A673 (cell line): ENCODE data around the gene OSM.

Experiments used
- EZH2 ChIP-seq: fragments of 200-600 bp; sonication (generic); IDR thresholded peaks from 2 replicates; pipeline ENCODE4 v1.6.1; 2017; ENCODE audit warnings: borderline replicate concordance, low read depth, mild to moderate bottlenecking, mixed read lengths, antibody characterized with exemption, low read length; ENCODE audit not compliant: poor library complexity, severe bottlenecking
- TF ChIP-seq, protein P1 (sequence below): fragments of 300-800, 200-600 bp; sonication (generic); conservative IDR thresholded peaks from 2 replicates; pipeline ENCODE4 v1.5.1; 2017; ENCODE audit warnings: low read depth, mild to moderate bottlenecking, antibody characterized with exemption, low read length, moderate library complexity, mixed read lengths

DNA sequence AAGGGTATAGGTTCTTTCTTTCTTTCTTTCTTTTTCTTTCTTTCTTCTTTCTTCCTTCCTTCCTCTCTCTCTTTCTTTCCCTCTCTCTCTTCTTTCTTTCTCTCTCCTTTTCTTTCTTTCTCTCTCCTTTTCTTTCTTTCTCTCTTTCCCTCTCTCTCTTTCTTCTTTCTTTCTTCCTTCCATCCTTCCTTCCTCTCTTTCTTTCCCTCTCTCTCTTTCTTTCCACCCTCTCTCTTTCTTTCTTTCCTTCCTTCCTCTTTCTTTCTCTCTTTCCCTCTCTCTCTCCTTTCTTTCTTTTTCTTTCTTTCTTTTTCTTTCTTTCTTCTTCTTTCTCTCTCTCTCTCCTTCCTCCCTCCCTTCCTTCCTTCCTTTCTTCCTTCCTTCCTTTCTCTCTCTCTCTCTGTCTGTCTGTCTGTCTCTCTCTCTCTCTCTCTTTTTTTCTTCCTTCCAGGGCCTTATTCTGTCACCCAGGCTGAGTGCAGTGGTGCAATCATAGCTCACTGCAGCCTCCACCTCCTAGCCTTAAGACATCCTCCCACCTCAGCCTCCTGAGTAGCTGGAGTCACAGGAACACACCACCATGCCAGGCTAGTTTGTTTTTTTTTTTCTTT lies 46.9 kb downstream of the OSM start:
- TF ChIP-seq, protein P1, sequence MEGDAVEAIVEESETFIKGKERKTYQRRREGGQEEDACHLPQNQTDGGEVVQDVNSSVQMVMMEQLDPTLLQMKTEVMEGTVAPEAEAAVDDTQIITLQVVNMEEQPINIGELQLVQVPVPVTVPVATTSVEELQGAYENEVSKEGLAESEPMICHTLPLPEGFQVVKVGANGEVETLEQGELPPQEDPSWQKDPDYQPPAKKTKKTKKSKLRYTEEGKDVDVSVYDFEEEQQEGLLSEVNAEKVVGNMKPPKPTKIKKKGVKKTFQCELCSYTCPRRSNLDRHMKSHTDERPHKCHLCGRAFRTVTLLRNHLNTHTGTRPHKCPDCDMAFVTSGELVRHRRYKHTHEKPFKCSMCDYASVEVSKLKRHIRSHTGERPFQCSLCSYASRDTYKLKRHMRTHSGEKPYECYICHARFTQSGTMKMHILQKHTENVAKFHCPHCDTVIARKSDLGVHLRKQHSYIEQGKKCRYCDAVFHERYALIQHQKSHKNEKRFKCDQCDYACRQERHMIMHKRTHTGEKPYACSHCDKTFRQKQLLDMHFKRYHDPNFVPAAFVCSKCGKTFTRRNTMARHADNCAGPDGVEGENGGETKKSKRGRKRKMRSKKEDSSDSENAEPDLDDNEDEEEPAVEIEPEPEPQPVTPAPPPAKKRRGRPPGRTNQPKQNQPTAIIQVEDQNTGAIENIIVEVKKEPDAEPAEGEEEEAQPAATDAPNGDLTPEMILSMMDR, result no peak
- no peak for TF ChIP-seq EZH2
